NCI-H2081 (cell line): Measurements from ENCODE around the gene CD72.
"Not testable (repeated sequence)": the region's sequence is repeated elsewhere in the genome, so short reads cannot be mapped to it uniquely, and the experiment has no call there.

ENCODE experiments used
- DNase-seq, 2 experiments: peaks; one replicate each; lab custom pipeline; 2025; lab: John Stamatoyannopoulos, UW

Gene CD72

DNA sequence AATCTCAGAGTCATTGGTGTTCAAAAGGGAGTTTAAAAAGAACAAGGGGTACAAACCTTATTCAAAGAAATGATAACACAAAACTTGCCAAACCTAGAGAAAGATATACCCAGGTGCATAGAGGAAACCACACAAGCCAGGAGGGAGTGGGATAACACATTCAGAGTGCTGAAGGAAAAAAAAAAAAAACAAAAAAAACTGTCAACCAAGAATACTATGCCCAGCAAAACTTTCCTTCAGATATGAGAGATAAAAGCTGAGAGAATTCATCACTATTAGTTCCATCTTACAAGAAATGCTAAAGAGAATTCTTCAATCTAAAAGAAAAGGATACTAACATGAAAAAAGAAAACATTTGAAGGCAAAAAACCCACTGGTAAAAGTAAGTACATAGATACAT, 24.6 kb downstream of the CD72 start:
- no peak for DNase-seq

GRCh38 chr9:35588506-35588905, 29.7 kb downstream of the CD72 start:
- DNase-seq, result not testable (repeated sequence)

DNA sequence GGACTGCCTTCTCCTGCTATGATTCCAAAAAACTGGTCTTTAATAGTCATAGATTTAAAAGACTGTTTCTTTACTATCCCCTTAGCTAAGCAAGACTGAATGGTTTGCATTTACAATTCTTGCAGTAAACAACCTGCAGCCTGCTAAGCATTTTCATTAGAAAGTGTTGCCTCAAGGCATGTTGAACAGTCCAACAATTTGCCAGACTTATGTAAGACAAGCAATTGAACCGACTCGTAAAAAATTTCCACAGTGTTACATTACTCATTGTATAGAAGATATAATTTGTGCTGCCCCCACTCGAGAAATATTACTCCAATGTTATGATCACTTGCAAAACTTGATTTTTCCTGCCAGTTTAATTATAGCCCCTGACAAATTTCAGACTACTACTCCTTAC, 33.5 kb downstream of the CD72 start:
- DNase-seq, result not testable (repeated sequence)

- DNase-seq, result not testable (repeated sequence)
Measured at GRCh38 chr9:35583521-35583920, 34.7 kb downstream of the CD72 start.

DNA sequence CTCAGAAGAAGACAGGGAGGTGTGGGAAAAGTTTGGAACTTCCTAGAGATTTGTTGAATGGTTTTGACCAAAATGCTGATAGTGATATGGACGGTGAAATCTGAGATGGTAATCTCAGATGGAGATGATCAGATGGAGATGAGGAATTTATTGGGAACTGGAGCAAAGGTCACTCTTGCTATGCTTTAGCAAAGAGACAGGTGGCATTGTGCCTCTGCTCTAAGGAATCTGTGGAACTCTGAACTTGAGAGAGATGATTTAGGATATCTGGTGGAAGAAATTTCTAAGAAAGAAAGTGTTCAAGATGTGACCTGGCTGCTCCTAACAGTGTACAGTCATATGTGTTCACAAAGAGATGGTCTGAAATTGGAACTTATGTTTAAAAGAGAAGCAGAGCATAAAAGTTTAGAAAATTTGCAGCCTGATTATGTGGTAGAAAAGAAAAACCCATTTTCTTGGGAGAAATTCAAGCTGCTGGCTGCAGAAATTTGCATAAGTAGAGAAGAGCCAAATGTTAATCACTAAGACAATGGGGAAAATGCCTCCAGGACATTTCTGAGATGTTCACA, 38.5 kb downstream of the CD72 start:
- DNase-seq, result not testable (repeated sequence)

DNA sequence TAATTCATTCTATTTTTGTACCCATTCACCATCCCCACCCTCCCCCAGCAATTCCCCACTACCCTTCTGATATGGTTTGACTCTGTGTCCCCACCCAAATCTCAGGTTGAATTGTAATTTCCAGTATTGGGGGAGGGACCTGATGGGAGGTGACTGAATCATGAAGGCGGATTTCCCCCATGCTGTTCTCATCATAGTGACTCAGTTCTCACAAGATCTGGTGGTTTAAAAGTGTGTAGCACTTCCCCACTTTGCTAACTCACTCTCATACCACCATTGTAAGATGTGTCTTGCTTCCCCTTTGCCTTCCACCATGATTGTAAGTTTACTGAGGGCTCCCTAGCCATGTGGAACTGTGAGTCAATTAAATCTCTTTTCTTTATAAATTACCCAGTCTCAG, 39.1 kb downstream of the CD72 start:
- no peak for DNase-seq

DNA sequence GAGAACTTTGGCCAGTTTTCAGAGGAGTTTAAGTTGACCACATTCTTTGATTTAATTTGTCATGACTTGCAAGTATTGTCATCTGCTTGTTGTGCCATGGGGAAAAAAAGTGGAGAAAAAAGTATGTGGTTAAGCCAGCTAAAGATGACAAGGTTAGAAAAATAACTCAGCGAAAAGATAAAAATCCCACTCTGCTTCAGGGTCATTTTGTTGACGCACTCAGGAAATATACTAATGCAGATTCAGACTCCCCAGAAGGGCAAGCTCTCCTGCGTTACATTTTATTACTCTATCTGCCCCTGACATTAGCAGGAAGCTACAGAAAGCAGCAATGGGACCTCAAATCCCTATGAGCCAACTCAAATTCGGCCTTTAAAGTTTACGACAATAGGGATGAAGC, 40.7 kb downstream of the CD72 start:
- no peak for DNase-seq

DNA sequence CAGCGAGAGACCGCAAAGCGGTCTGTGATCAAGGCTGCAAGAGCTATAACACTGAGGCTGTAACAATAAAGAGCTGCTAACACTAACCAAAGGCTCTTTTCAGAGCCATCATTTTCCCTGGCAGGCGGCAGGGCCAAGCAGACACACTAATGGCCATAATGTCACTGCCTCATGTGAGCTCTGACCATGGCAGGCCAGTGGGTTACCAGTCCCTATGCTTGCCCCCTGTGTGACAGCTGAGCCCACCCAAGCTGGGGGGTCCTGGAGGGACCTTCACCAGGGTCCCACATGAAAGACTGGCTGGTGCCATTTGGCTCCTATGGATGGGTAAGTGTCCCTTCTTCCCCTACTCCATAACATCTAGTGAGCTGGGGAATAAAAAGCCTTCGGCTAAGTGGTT, 42.7 kb downstream of the CD72 start:
- no peak for DNase-seq

DNA sequence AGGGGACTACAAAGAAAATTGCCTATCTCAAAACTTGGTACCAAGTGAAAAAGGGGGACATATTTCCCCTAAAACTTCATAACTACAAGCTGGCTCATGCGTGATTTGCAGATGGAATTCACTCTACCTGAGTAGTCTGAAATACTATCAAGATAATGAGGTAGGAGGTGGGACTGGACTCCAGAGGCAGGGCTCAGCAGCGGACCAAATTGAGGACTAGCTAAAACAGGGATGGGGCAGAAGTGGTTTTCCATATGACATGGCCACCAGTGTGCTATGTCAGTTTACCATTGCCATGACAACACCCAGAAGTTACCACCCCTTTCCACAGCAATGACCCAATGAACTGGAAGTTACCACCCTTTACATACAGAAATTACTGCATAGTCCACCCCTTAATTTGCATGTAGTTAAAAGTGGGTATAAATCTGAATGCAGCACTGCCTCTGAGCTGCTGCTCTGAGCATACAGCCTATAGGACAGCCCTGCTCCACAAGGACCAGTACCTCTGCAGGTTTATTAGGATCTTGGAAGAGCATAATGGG, 43.6 kb downstream of the CD72 start:
- no peak for DNase-seq

DNA sequence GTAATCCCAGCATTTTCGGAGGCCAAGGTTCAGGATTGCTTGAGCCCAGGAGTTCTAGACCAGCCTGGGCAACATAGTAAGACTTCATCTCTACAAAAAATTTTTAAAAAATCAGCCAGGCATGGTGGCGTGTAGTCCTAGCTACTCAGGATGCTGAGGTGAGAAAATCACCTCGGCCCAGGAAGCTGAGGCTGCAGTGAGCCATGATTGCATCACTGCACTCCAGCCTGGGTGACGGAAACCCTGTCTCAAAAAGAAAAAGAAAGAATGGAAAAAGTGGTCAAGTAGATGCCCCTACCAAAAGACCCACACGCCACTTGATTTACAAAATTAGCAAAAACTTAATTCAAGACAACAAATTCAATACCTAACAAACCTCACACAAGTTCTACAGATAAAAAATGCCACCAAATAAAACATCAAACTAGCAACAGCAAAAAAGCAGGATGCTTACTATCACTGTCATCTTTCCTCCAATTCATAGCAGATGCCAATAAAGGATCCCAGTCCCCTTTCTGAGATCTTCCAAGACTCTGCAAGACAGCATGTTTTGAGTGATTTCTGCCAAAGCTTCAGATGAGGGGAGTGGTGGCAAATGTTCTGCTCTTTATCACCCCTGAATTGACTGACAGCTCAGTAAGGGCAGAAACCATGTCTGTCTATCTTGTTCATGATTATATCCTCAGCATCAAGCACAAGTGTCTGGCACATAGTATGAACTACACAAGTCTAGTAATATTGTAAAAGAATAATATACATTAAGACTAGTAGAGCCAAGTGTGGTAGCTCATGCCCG, 47.3 kb downstream of the CD72 start:
- no peak for DNase-seq

- no peak for DNase-seq
Measured at GRCh38 chr9:35569206-35569605, 49.0 kb downstream of the CD72 start.

GRCh38 chr9:35568196-35568595, 50.0 kb downstream of the CD72 start:
- DNase-seq, result no peak

DNA sequence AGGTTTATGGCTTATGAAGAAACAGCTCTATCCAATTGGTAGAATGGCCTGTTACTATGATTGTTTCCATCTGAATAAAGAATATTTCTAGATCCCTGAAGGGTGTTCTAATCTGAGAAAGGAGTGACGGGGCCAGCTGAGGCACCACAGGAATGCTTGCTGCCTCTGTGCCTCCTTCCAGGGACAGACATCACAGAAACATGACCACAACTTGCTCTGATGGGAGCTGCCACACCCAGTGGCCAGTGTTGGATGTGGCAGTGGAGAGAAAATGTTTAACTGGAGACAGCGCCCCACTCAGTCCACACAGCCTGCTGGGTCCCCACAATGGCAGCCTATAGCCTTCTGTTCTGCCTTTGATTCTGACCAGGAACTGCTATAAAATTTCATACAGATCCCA, 51.8 kb downstream of the CD72 start:
- DNase-seq, result no peak

- no peak for DNase-seq
Measured at GRCh38 chr9:35564658-35565061, 53.6 kb downstream of the CD72 start.

DNA sequence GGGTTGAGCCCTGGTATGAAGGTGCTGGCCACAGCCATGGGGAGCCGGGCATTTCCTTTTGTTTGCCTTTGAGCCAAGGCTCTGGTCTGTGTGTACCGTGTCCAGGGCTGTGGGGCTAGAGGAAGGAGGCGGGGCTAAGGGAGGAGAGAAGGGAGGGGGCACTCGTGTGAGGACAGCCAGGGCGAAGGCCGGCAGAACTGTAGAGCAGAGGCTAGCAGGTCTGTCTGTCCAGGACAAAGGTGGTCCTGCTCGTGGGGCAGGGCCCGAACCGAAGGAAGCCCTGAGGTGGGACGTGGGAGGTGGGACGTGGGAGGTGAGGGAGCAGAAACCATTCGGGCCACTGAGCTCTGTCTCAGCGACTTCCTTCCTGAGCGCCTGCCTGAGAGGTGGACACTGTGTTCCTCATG, 54.4 kb downstream of the CD72 start:
- no peak for DNase-seq

DNA sequence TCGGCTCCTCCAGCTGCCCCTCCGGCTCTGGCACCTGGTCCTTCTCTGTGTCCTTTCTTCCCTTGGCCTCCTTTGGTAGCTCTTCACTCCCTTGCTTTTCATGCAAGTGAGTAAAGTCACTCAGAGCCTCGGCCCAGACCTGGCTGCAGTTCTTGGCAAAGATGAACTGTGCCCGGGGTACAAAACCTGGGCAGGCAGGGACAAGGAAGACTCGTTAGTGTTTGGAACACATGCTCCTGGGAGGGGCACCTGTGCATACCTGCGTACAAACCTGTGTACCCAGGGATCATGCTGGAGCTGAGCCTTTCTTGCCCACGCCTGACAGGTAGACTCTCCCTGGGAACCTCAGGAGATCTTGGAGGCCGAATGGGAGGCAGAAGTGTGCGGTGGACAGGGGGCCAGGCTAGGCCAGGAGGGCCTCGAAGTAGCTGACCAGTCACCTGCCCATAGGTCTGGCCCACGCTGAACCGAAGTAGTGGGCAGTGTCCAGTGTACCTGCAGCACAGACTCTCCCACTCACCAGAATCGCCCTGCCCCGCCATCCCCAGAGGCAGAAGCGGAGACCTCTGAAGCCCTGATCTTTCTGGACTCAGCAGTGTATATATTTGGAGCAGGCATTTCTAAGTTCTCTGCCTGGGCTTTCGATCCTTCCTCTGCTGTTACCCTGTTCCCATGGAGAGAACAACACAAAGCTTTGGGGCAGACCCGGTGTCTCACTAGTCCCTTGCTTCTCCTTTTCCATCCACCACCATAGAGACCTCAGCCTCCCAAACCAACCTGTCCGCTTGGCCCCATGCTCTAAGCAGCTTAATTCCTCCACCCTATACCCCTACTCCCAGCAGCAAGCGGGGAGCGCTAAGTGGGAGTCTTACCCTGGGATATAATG, 55.1 kb downstream of the CD72 start:
- DNase-seq, result no peak

DNA sequence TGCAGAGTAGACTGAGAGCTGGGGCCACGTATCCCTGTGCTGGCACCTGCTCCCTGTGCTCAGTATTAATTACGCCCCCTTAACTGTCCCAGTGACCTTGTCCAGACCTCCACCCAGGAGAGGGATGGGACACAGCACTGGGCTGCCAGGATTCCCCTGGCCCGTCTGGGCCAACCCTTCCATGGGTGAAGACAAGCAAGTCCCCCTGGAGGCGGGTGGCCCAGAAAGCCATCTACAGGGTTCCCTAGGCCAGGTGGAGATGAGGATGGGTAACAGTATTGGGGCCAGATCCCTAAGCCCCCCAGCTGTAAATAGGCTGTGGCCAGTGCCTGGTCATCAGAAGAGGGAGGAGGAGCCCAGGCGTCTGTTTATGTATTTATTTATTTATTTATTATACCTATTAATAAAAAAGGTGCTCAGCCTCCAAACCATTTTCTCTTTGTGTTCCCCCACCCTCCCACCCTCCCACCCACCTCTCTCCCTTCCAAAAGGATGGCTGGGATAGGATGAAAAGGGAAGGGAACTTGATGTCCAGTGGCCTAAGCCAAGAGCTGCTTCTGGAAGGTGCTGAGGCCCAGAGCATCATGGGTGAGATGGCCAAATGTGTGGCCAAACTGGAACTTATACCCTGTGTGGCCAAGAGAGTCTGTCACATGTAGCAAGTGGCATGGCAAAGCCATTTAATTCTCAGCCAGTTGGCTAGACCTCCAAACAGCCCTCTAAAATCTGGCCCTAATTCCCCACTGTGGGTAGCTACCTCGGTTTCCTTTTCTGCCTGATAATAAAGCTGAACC, 56.5 kb downstream of the CD72 start:
- DNase-seq, result no peak

DNA sequence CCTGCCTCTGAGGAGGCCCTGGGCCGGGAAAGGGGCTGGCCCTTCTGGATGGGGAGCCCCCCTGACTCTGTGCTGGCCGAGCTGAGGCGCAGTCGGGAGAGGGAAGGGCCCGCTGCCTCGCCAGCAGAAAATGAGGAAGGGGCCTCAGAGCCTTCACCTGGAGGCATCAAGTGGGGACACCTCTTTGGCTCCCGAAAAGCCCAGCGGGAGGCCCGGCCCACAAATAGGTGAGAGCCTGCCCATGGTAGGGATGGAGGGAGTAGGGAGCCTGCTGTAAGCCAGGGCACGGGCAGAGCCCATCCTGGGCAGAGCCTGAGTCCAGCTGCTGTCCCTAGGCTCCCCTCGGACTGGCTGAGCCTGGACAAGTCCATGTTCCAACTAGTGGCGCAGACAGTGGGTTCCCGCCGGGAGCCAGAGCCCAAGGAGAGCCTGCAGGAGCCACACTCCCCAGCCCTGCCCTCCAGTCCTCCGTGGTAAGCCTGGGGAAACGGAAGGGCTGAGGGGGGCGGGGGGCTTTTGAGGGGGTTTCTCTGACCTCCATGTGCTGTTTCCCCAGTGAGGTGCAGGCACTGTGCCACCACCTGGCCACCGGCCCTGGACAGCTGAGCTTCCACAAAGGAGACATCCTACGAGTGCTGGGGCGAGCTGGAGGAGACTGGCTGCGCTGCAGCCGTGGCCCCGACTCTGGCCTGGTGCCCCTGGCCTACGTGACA, 57.4 kb downstream of the CD72 start:
- no peak for DNase-seq
